WERI-Rb-1 (cell line): ENCODE results near the gene ANO2.
A peak's percentile ranks its signal among the peaks of the same experiment; 100 is the strongest.

Source experiments
- DNase-seq: peaks from one replicate; pipeline ENCODE4 v3.0.0-alpha.2; 2020
- H3K27ac ChIP-seq: fragments of 250-450 bp; sonication (Bioruptor Pico); 2 replicates; pipeline ENCODE4 v1.5.1; 2020; ENCODE audit warnings: mild to moderate bottlenecking, moderate library complexity
- H3K27me3 ChIP-seq: fragments of 250-450 bp; sonication (Bioruptor Pico); 2 replicates; pipeline ENCODE4 v1.5.1; 2021; ENCODE audit warnings: mild to moderate bottlenecking, low read depth, moderate library complexity; ENCODE audit not compliant: insufficient read depth, severe bottlenecking
- H3K36me3 ChIP-seq: fragments of 250-450 bp; sonication (Bioruptor Pico); 2 replicates; pipeline ENCODE4 v1.5.1; 2020; ENCODE audit warnings: mild to moderate bottlenecking, moderate library complexity
- H3K4me3 ChIP-seq: 2 replicates; pipeline ENCODE4 v1.5.1; 2011; ENCODE audit warnings: low read depth, mild to moderate bottlenecking, control low read depth, low read length
- H3K9me3 ChIP-seq: fragments of 250-450 bp; sonication (Bioruptor Pico); 2 replicates; pipeline ENCODE4 v1.5.1; 2021; ENCODE audit warnings: mild to moderate bottlenecking, moderate library complexity; ENCODE audit not compliant: severe bottlenecking
- CTCF ChIP-seq: IDR thresholded peaks from 2 replicates; pipeline ENCODE4 v1.5.1; 2011; ENCODE audit warnings: low read depth, mild to moderate bottlenecking, control low read depth, inconsistent platforms, low read length

ANO2 gene

DNA sequence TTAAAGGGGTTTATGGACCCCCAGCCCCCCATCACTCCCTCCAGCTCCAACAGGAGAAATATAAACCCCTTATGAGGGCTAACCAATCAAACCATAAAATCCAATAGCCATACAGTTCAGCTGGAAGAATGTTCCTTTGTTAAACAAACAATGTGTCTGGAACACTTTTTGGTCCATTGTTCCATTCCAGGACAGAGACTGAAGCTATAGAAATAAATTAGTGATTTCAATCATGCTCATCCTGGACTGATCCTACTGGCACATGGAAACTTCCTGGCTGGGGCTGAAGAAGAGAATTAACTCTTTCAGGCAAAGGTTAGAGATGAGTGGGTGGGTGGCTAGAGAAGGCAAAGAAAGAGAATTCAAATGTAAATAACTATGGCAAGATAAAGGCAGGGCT is 63.4 kb downstream of the ANO2 start:
- Histone ChIP-seq H3K27ac (no peak overlapping the region), H3K36me3 (0 out of 2 replicates have a peak, but pooled peaks cover 3% of the 10 kb centered on the region), H3K4me3 (no peak overlapping the region), H3K27me3 (no peaks in the 10 kb centered on the region), H3K9me3 (no peaks in the 10 kb centered on the region)
- no peak for DNase-seq
- no peak for TF ChIP-seq CTCF

DNA sequence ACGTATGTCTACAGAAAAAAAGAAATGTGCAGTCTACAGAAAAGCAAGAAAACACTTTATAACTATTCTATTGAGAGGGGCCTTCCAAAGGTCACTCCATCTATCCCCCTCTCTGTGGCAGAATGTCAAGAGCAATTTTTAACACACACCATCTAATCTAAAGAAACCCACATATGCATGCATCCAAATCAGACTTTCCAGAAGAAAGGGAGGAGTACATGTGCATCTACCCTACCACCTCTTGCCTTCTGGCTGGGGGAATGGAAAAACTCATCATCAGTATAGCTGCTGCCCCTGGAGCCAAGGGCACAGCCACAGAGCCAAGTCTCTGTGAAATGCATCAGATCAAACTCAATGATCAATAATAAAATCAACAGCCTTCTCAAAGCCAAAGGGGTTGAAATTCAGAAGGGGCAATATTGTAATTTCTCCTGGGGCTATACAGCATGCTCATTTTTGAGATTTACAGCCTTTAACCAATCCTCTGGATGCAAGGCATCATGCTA is 63.9 kb downstream of the ANO2 start:
- TF ChIP-seq CTCF: no peak
- no peak overlapping the region for H3K4me3 ChIP-seq
- H3K9me3 ChIP-seq: no peaks in the 10 kb centered on the region
- no peaks in the 10 kb centered on the region for H3K27me3 ChIP-seq
- H3K27ac ChIP-seq: no peak overlapping the region
- H3K36me3 ChIP-seq: peaks cover 1% of the 10 kb centered on the region; the same call in 1 of the 2 replicates
- no peak for DNase-seq

GRCh38 chr12:5875851-5876250 is 69.2 kb downstream of the ANO2 start:
- Histone ChIP-seq H3K4me3 (no peak overlapping the region), H3K9me3 (no peaks in the 10 kb centered on the region), H3K27ac (no peak overlapping the region), H3K27me3 (no peaks in the 10 kb centered on the region), H3K36me3 (no peaks in the 10 kb centered on the region; the same call in 1 of the 2 replicates)
- no peak for TF ChIP-seq CTCF
- DNase-seq: no peak

- no peak for DNase-seq
- Histone ChIP-seq H3K36me3 (no peaks in the 10 kb centered on the region; the same call in 1 of the 2 replicates), H3K4me3 (no peak overlapping the region), H3K27me3 (no peaks in the 10 kb centered on the region), H3K9me3 (no peaks in the 10 kb centered on the region), H3K27ac (no peak overlapping the region)
- TF ChIP-seq CTCF: no peak
These were observed 70.5 kb downstream of the ANO2 start for GRCh38 chr12:5874514-5874913.

GRCh38 chr12:5873281-5873919 is 71.7 kb downstream of the ANO2 start:
- no peak for TF ChIP-seq CTCF

GRCh38 chr12:5872745-5873144 is 72.3 kb downstream of the ANO2 start:
- Histone ChIP-seq H3K4me3 (no peak overlapping the region), H3K36me3 (no peaks in the 10 kb centered on the region; the same call in 1 of the 2 replicates), H3K9me3 (no peaks in the 10 kb centered on the region), H3K27ac (no peak overlapping the region), H3K27me3 (no peaks in the 10 kb centered on the region)
- TF ChIP-seq CTCF: peak; percentile 46
- DNase-seq: peak; percentile 18

More at GRCh38 chr12:5873281-5873919, 71.7 kb downstream of the ANO2 start:
- Histone ChIP-seq H3K36me3 (no peaks in the 10 kb centered on the region; the same call in 1 of the 2 replicates), H3K4me3 (no peak overlapping the region), H3K9me3 (no peaks in the 10 kb centered on the region), H3K27ac (no peak overlapping the region), H3K27me3 (no peaks in the 10 kb centered on the region)
- no peak for DNase-seq
